Testis (tissue), 3 donors: Measurements from ENCODE around the gene ARHGAP35. TPM values are rescaled to one million over a fixed set of nuclear protein-coding genes. Genes with fewer than 3 reads are reported as not detected.

ENCODE experiments used
- DNase-seq: peaks from one replicate; pipeline ENCODE4 v3.0.0-alpha.2; 2019
- H3K27ac ChIP-seq, 2 donors: fragments of 200-600 bp; sonication (generic); one replicate each; pipeline ENCODE4 v1.5.1; 2019
- H3K27me3 ChIP-seq: fragments of 200-600 bp; sonication (generic); one replicate; pipeline ENCODE4 v1.5.1; 2019
- H3K36me3 ChIP-seq: fragments of 200-600 bp; sonication (generic); one replicate; pipeline ENCODE4 v1.5.1; 2017; ENCODE audit warnings: low read depth; ENCODE audit errors: missing control alignments
- H3K4me1 ChIP-seq: fragments of 200-600 bp; sonication (generic); one replicate; pipeline ENCODE4 v1.5.1; 2019
- H3K4me3 ChIP-seq, 2 donors: fragments of 200-600 bp; sonication (generic); one replicate each; pipeline ENCODE4 v1.5.1; 2017 to 2019
- H3K9me3 ChIP-seq: fragments of 200-600 bp; sonication (generic); one replicate; pipeline ENCODE4 v1.5.1; 2017
- CTCF ChIP-seq, 3 experiments: fragments of 450-650 bp in 2 of 3; fragments of 200-600 bp in 1 of 3; sonication (generic) in 1 of 3; IDR thresholded peaks; one replicate each; pipeline ENCODE4 v1.5.1; 2016 to 2019; ENCODE audit warnings: antibody characterized with exemption in 3 of 3, mild to moderate bottlenecking in 2 of 3, moderate library complexity in 1 of 3
- POLR2A ChIP-seq: fragments of 450-650 bp; IDR thresholded peaks from one replicate; pipeline ENCODE4 v1.6.1; 2017; ENCODE audit warnings: antibody characterized with exemption, mild to moderate bottlenecking, moderate library complexity
- WGBS, 2 donors: methylation state at CpG; one replicate each; pipeline ENCODE4 v1.1.5; 2018; 5-methylcytosine and 5-hydroxymethylcytosine counted together
- intact Hi-C: fragments of 100-400 bp; cut with DNase I; formaldehyde crosslinking; loops from one replicate; pipeline ENCODE4 v1.15.1; 2023; ENCODE audit warnings: low total_unique reads
- polyA plus RNA-seq: library from polyadenylated mRNA; stranded (reverse); fragments of 350-450 nt; fragmentation: Illumina TruSeq; extraction: RNeasy Lipid Tissue Mini Kit (QIAGEN cat#74804); gene quantifications from one replicate; pipeline ENCODE4 v1.2.3, GENCODE V29; 2014; ENCODE audit warnings: low read depth, low replicate concordance; ENCODE audit not compliant: insufficient read depth
- total RNA-seq, 2 donors: library from RNA; depleted of rRNA; stranded (reverse); fragments of >200 nt; gene quantifications; one replicate each; pipeline ENCODE4 v1.2.3, GENCODE V29; 2016

Gene ARHGAP35
- total and polyA plus RNA-seq, 3 donors from 2014 or later, result 71.9 to 155 (median 112) TPM

DNA sequence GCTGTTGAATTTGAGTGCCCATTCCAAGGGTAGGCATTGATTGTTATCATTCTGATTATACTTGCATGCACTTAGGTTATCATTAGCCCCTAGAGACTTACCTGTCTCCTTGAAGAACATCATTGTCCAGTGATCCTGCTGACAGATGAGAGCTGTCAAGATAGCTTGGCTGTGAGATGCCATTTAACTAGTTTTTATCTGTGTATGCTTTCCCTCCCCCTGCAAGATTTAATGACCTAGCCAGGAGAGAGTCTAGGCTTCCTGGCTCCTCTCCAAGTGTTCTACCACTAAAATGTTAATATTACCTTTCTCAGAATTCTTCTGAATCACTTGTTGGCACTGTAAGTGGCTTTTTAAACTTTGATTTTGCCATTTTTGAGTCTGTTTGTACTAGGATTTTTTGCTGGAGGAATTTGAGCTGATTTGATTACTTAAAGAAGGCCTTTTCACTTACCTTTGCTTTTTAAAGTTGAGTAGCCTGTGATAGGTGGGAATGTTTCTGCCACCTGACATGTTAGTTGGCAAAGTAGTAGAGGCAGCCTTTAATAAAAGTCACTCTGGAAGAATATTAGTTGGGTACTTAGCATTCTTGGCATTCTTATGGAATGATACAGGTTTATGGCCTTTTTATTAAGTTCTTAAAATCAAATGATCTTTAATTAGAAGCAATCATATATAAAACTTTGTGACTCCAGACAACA, 41.1 kb downstream of the ARHGAP35 start:
- Histone ChIP-seq H3K4me1 (peaks cover 46% of the 10 kb centered on the region), H3K9me3 (no peaks in the 10 kb centered on the region), H3K27me3 (no peaks in the 10 kb centered on the region), H3K36me3 (no peaks in the 10 kb centered on the region), H3K27ac (no peak overlapping the region), H3K4me3 (no peak overlapping the region)
- DNase-seq, result no peak
- TF ChIP-seq CTCF (IDR thresholded peaks at IDR 0.05) (no peak), POLR2A (no peak)
- intact Hi-C loops, result no loop called here

DNA sequence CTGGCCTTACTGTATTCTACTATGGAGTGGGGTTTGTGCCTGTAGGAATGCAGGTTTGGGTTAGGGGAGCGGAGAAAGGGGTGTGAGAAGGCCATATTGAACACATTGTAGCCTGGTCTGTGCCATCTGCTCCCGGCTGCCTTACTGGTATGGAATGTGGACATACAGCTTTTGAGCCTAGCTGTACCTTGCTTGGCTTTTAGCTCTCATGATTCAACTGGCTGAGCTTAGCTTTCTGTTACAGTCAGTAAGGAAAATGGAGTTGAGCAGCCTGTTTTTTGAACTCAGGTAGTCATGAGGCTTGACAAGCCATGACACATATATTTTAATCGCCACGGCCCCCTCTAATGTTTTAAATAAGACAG, 41.6 kb downstream of the ARHGAP35 start:
- H3K27ac ChIP-seq, result no peak overlapping the region
- DNase-seq, result no peak
- H3K36me3 ChIP-seq, result no peaks in the 10 kb centered on the region
- no peak overlapping the region for H3K4me3 ChIP-seq
- TF ChIP-seq POLR2A, result no peak
- TF ChIP-seq CTCF (IDR thresholded peaks at IDR 0.05), result no peak
- no peaks in the 10 kb centered on the region for H3K9me3 ChIP-seq
- intact Hi-C loops, result no loop called here
- peaks cover 47% of the 10 kb centered on the region for H3K4me1 ChIP-seq
- H3K27me3 ChIP-seq, result no peaks in the 10 kb centered on the region
- 78 to 84% methylated on average over 4 of the region's 4 CpGs for WGBS, 2 donors

DNA sequence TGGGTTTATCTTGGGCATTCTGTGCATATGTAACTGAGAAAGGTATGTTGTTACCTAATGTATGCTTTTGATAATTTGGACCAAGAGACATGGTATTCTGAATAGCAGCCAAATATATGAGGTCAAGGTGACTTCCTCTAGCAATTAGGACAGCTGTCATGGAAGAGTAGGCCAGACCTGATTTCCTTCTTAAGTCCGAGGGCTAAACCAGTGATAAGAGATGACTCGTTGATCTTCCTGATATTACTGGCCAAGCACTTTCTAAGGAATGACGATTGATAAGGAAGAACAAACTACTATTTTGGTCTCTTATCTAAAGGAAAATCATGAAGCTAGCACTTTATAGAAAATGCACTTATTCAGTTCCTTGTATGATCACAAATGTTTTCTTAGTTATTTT, 42.7 kb downstream of the ARHGAP35 start:
- Histone ChIP-seq H3K9me3 (no peaks in the 10 kb centered on the region), H3K27me3 (no peaks in the 10 kb centered on the region), H3K36me3 (no peaks in the 10 kb centered on the region), H3K4me3 (no peak overlapping the region), H3K27ac (peak overlapping the region in 1 of 2 donors; percentile 80), H3K4me1 (peaks cover 49% of the 10 kb centered on the region)
- TF ChIP-seq CTCF (IDR thresholded peaks at IDR 0.05) (no peak), POLR2A (no peak)
- DNase-seq, result no peak
- intact Hi-C loops, result no loop called here
- 31 to 38% methylated on average over 3 of the region's 3 CpGs for WGBS, 2 donors

DNA sequence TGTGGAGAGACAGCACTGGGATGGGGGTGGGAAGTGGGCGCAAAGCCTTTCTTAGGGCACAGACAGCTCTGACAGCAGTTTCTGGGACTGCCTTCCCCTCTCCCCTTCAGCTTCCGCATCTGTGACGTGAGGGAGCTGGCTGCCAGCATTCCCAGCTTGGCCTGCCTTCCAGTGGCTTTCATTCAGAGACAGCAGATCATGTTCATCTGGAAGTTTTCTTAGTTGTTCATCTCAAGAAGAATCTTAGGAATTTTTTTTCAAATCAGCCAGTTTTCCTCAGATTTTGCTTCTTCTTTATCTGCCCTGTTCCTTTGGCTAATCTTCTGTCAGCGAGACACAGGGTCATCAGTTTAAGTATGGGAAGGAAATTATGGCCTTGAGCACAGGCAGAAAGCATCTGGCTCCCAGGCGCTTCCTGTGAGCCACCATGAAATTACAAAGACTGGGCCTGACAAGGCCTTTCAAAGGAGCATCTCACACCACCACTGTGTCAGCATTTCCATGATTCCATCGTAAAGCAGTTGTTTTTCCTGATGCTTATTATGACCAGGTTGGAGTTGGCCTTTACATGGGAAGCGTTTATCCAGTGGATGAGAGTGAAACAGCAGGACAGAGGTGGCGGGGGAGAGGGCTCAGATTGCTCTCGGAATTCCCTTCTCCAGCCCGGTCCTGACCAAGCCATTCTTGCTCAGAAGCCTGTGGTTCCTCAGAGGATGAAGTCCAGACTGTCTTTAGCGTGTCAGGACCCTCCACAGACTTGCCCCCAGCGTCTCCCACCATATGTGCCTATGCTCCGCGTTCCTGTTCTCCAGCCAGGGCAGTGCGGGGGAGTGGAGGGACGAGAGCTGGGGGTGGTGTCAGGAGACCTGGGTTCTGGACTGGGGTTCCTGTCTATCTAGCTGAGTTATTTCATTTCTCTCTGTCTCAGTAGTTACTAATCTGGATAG, 43.6 kb downstream of the ARHGAP35 start:
- H3K27me3 ChIP-seq, result no peaks in the 10 kb centered on the region
- no peak overlapping the region for H3K4me3 ChIP-seq
- TF ChIP-seq POLR2A (no peak), CTCF (IDR thresholded peaks at IDR 0.05) (no peak)
- peak; percentile 44 for DNase-seq
- WGBS, 2 donors, result 36 to 46% methylated on average over 16 of the region's 16 CpGs
- peaks cover 43% of the 10 kb centered on the region for H3K4me1 ChIP-seq
- peak overlapping the region; percentile 2 to 80 for H3K27ac ChIP-seq
- H3K36me3 ChIP-seq, result no peaks in the 10 kb centered on the region
- intact Hi-C loops, result no loop called here
- H3K9me3 ChIP-seq, result no peaks in the 10 kb centered on the region
